ENCODE measurements around the gene GUCA1A.

DNA sequence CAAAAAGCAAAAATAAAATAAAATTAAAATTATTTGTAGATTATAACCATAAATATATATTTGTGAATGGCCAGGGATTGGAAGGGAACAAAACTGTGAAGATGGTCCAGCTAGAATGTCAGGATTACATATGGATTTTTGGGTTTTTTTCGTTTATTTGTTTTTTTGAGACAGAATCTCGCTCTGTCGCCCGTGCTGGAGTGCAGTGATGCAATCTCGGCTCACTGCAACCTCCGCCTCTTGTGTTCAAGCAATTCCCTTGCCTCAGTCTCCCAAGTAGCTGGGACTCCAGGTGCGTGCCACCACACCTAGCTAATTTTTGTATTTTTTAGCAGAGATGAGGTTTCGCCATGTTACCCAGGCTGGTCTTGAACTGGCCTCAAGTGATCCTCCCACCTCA is 22.9 kb upstream of the GUCA1A start:
- TF ChIP-seq, protein P1, sequence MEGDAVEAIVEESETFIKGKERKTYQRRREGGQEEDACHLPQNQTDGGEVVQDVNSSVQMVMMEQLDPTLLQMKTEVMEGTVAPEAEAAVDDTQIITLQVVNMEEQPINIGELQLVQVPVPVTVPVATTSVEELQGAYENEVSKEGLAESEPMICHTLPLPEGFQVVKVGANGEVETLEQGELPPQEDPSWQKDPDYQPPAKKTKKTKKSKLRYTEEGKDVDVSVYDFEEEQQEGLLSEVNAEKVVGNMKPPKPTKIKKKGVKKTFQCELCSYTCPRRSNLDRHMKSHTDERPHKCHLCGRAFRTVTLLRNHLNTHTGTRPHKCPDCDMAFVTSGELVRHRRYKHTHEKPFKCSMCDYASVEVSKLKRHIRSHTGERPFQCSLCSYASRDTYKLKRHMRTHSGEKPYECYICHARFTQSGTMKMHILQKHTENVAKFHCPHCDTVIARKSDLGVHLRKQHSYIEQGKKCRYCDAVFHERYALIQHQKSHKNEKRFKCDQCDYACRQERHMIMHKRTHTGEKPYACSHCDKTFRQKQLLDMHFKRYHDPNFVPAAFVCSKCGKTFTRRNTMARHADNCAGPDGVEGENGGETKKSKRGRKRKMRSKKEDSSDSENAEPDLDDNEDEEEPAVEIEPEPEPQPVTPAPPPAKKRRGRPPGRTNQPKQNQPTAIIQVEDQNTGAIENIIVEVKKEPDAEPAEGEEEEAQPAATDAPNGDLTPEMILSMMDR (conservative IDR thresholded peaks at IDR 0.05; ENCODE audit: low read depth, low read length), result no peak
- no peak for TF ChIP-seq EZH2 (IDR thresholded peaks at IDR 0.05; ENCODE audit: low read length, unreplicated experiment)
